ENCODE measurements around the gene DMKN.

- peak; percentile 71 for TF ChIP-seq CTCF (IDR thresholded peaks at IDR 0.05; ENCODE audit: insufficient read depth, low read length, poor library complexity, severe bottlenecking)
- no peak for TF ChIP-seq EZH2phosphoT487 (conservative IDR thresholded peaks at IDR 0.05; ENCODE audit: low read length)
These were observed 35.8 kb upstream of the DMKN start for GRCh38 chr19:35549174-35549788.

All from SU-DHL-6 (cell line).